ENCODE data around the gene ASPSCR1. TPM values are rescaled to one million over a fixed set of nuclear protein-coding genes. Genes with fewer than 3 reads are reported as not detected.

Gene ASPSCR1
- total and polyA plus RNA-seq, 2 of the 13 experiments (the other 11 are each of a cell fraction or from before 2014, with no cell fraction given), result 274 to 314 TPM

- TF ChIP-seq KAT2B (IDR thresholded peaks at IDR 0.05; ENCODE audit: borderline replicate concordance, low read depth, low read length), result no peak
- no peak for TF ChIP-seq ZNF17 (CRISPR knock-in tag; IDR thresholded peaks at IDR 0.05)
- TF ChIP-seq MLLT10 (CRISPR knock-in tag; IDR thresholded peaks at IDR 0.05), result no peak
- TF ChIP-seq ZNF589 (CRISPR knock-in tag; conservative IDR thresholded peaks at IDR 0.05), result no peak
- TF ChIP-seq NFYB (CRISPR knock-in tag; IDR thresholded peaks at IDR 0.05), result peak; percentile 36; the same call in 1 of the 2 replicates
- no peak for TF ChIP-seq PAXIP1 (CRISPR knock-in tag; conservative IDR thresholded peaks at IDR 0.05)
- no peak for TF ChIP-seq HNF4A (CRISPR knock-in tag; IDR thresholded peaks at IDR 0.05)
- TF ChIP-seq ZNF883 (CRISPR knock-in tag; IDR thresholded peaks at IDR 0.05; ENCODE audit: not compliant biosample characterization), result no peak
- 0 out of 2 replicates have a peak, but pooled peaks have one; percentile 32 for TF ChIP-seq ZNF24 (IDR thresholded peaks at IDR 0.05)
- TF ChIP-seq ZNF619 (CRISPR knock-in tag; IDR thresholded peaks at IDR 0.05), result no peak
- TF ChIP-seq ZMAT5 (CRISPR knock-in tag; IDR thresholded peaks at IDR 0.05; ENCODE audit: borderline replicate concordance, low read depth), result no peak
- no peak for TF ChIP-seq AHR (CRISPR knock-in tag; IDR thresholded peaks at IDR 0.05)
- TF ChIP-seq ZBTB7B (CRISPR knock-in tag; IDR thresholded peaks at IDR 0.05), result no peak
- no peak for TF ChIP-seq ZNF260 (CRISPR knock-in tag; IDR thresholded peaks at IDR 0.05; ENCODE audit: borderline replicate concordance, low read depth)
- no peak for TF ChIP-seq ZNF280B (CRISPR knock-in tag; IDR thresholded peaks at IDR 0.05; ENCODE audit: borderline replicate concordance)
- TF ChIP-seq PITX1 (CRISPR knock-in tag; IDR thresholded peaks at IDR 0.05), result no peak
- peak; percentile 65 for TF ChIP-seq HCFC1 (IDR thresholded peaks at IDR 0.05; ENCODE audit: low read depth, low read length)
- TF ChIP-seq TOE1 (CRISPR knock-in tag; IDR thresholded peaks at IDR 0.05), result no peak
- peak; percentile 98 for TF ChIP-seq YY1 (IDR thresholded peaks at IDR 0.05; ENCODE audit: insufficient read depth, insufficient replicate concordance, low read depth, low read length)
- no peak; the same call in 1 of the 2 replicates for TF ChIP-seq ZFP37 (CRISPR knock-in tag; IDR thresholded peaks at IDR 0.05; ENCODE audit: borderline replicate concordance)
- peak; percentile 2; the same call in 1 of the 2 replicates for TF ChIP-seq ZNF543 (CRISPR knock-in tag; IDR thresholded peaks at IDR 0.05)
- no peak for TF ChIP-seq SMARCC2 (IDR thresholded peaks at IDR 0.05)
- peak; percentile 45; the same call in 1 of the 2 replicates for TF ChIP-seq NCOA2 (CRISPR knock-in tag; IDR thresholded peaks at IDR 0.05)
- TF ChIP-seq HOXA9 (CRISPR knock-in tag; IDR thresholded peaks at IDR 0.05; ENCODE audit: borderline replicate concordance), result no peak
- peak; percentile 74; the same call in 1 of the 2 replicates for TF ChIP-seq ZNF788 (CRISPR knock-in tag; IDR thresholded peaks at IDR 0.05; ENCODE audit: borderline replicate concordance)
- TF ChIP-seq ZNF616 (CRISPR knock-in tag; IDR thresholded peaks at IDR 0.05; ENCODE audit: low read depth), result no peak
- no peak for TF ChIP-seq ZNF816 (CRISPR knock-in tag; IDR thresholded peaks at IDR 0.05; ENCODE audit: borderline replicate concordance)
- TF ChIP-seq MATR3 (CRISPR knock-in tag; IDR thresholded peaks at IDR 0.05), result no peak
These were observed at the start of gene ASPSCR1 (continued) for GRCh38 chr17:81977211-81977808.
